Stimulated activated CD4-positive, alpha-beta T cell treated with anti-CD3 and anti-CD28 coated beads, Interleukin-12 subunit alpha, Interleukin-12 subunit beta, amount 100 ng/mL, for 48 hours (primary cell): Measurements from ENCODE around the gene COQ7.

Source experiments
- DNase-seq, 3 donors: peaks; one replicate each; pipeline ENCODE4 v3.0.0-alpha.2; 2020; ENCODE audit warnings: low read depth in 2 of 3, low spot score in 1 of 3

COQ7 gene

GRCh38 chr16:19085679-19086200, 18.3 kb downstream of the COQ7 start:
- DNase-seq, result no peak

GRCh38 chr16:19086322-19087199, 19.1 kb downstream of the COQ7 start:
- peak; percentile 52 to 74 (median 71) for DNase-seq

- no peak for DNase-seq
These were observed 21.0 kb downstream of the COQ7 start for GRCh38 chr16:19088341-19088916.

GRCh38 chr16:19089410-19089955, 22.1 kb downstream of the COQ7 start:
- no peak for DNase-seq

- no peak for DNase-seq
These were observed 23.5 kb downstream of the COQ7 start for GRCh38 chr16:19090916-19091315.

GRCh38 chr16:19092653-19093410, 25.4 kb downstream of the COQ7 start:
- no peak for DNase-seq

- DNase-seq, result no peak
These were observed 26.5 kb downstream of the COQ7 start for GRCh38 chr16:19093631-19094541.

GRCh38 chr16:19094542-19095365, 27.3 kb downstream of the COQ7 start:
- DNase-seq, result no peak

GRCh38 chr16:19095654-19096053, 28.2 kb downstream of the COQ7 start:
- no peak for DNase-seq

- DNase-seq, result no peak
These were observed 30.8 kb downstream of the COQ7 start for GRCh38 chr16:19098173-19098572.

- no peak for DNase-seq
These were observed 34.9 kb downstream of the COQ7 start for GRCh38 chr16:19102187-19102872.

GRCh38 chr16:19104607-19105006, 37.2 kb downstream of the COQ7 start:
- DNase-seq, result no peak

- DNase-seq, result no peak
These were observed 37.7 kb downstream of the COQ7 start for GRCh38 chr16:19105131-19105530.

- DNase-seq, result no peak
These were observed 38.6 kb downstream of the COQ7 start for GRCh38 chr16:19105891-19106624.

- no peak for DNase-seq
These were observed 39.2 kb downstream of the COQ7 start for GRCh38 chr16:19106625-19107020.

- DNase-seq, result no peak
These were observed 41.2 kb downstream of the COQ7 start for GRCh38 chr16:19108409-19109287.

- no peak for DNase-seq
These were observed 41.9 kb downstream of the COQ7 start for GRCh38 chr16:19109288-19109664.
